Astrocyte (in vitro differentiated cells and primary cell): Measurements from ENCODE around the gene KRTAP24-1.

ENCODE experiments used
- EZH2 ChIP-seq: IDR thresholded peaks from 2 replicates; pipeline ENCODE4 v1.6.1; 2012; ENCODE audit warnings: mild to moderate bottlenecking, low read length, inconsistent platforms; ENCODE audit not compliant: insufficient read depth
- TF ChIP-seq, protein P1 (sequence below): IDR thresholded peaks from 2 replicates; pipeline ENCODE4 v1.5.1; 2011; ENCODE audit warnings: low read depth, mild to moderate bottlenecking, inconsistent platforms, low read length, moderate library complexity; ENCODE audit not compliant: insufficient read depth

DNA sequence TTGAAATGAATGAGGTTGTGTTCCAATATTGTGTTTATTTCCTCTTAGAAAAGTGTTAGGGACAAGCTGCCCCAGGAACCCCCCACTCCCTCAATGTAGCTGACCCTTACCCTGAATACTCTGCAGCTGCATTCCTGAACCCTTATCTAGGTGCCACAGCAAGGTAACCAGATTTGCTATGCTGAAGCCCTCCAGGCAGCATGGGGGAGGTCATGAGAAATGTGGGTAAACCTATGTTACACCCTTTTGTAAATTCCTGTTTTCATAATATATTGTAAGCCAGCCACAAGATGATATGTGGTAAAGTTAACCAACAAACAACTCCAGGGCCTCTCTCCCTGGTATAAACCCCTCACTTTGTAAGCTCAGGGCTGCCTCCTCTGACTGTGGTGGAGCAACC, 39.1 kb downstream of the KRTAP24-1 start:
- TF ChIP-seq, protein P1, sequence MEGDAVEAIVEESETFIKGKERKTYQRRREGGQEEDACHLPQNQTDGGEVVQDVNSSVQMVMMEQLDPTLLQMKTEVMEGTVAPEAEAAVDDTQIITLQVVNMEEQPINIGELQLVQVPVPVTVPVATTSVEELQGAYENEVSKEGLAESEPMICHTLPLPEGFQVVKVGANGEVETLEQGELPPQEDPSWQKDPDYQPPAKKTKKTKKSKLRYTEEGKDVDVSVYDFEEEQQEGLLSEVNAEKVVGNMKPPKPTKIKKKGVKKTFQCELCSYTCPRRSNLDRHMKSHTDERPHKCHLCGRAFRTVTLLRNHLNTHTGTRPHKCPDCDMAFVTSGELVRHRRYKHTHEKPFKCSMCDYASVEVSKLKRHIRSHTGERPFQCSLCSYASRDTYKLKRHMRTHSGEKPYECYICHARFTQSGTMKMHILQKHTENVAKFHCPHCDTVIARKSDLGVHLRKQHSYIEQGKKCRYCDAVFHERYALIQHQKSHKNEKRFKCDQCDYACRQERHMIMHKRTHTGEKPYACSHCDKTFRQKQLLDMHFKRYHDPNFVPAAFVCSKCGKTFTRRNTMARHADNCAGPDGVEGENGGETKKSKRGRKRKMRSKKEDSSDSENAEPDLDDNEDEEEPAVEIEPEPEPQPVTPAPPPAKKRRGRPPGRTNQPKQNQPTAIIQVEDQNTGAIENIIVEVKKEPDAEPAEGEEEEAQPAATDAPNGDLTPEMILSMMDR = no peak
- no peak for TF ChIP-seq EZH2
